ENCODE measurements around the gene PCGF5.
A peak's percentile ranks its signal among the peaks of the same experiment; 100 is the strongest.
"Not testable (repeated sequence)": the region's sequence is repeated elsewhere in the genome, so short reads cannot be mapped to it uniquely, and the experiment has no call there.

The PCGF5 gene

DNA sequence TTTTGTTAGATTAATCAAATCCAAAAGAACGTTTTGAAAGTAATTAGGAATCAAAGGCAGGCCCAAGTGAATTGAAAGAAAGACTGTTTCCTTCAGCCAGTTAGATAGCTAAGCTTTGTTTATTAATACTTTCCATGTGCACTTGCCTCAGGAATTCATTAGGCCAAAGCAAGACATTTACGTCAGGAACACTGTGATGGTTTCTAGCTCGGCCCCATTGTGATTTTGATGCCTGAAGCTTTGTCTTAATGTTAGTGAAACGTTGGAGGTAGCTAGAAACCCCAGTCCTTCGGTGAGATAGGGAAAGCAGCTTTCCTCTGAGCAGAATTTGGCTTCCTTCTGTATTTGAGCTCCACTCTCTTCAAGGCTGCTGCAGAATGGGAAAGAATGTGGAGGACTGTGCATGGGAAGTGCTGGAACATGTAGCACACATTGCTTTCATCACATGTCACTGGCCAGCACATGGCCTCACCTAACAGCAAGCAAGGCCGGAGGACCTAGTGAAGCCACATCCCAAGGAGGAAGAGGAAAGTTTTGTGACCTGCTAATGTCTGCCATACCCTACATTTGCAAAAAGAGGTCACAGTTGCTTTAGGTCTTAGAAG, 64.1 kb downstream of the PCGF5 start:
- DNase-seq (ENCODE audit: low read depth in 4 of 4, low spot score in 1 of 4) = no peak

DNA sequence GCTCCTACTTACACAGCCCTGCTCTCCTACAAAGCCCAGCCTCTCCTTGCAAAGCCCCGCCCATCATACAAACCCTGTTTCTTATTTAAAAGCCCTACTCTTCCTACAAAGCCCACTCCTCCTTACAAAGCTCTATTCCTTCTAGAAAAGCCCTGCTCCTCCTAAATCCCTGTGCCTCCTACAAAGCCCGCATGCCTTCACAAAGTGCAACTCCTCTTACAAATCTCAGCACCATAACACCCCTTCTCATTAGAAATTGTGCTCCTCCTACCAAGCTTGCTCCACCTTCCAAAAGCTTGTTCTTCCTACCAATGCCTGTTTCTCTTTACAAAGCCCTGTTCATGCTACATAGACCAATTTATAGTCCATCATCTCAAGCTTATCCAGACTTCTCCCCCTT, 66.1 kb downstream of the PCGF5 start:
- DNase-seq (ENCODE audit: low read depth in 4 of 4, low spot score in 1 of 4) = no peak

DNA sequence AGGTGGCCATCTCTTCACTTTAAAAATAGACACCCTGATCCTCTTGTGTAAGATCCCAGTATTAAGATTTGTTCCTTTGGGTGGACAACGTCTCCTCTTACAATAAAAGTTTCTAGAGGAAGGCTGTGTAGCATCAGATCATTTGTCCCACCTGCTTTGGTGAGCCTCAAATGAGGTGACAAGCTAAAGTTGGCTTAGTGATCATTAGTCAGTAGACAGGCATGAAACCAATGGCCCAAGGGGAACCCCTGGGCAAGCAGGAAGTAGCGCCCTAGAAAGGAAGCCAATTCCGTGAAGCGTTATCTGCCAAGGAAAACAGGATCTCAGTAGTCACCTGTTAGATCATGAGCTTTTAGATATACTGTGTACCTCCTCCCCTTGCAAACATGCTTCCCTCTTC, 66.8 kb downstream of the PCGF5 start:
- DNase-seq (ENCODE audit: low read depth in 4 of 4, low spot score in 1 of 4) = no peak

DNA sequence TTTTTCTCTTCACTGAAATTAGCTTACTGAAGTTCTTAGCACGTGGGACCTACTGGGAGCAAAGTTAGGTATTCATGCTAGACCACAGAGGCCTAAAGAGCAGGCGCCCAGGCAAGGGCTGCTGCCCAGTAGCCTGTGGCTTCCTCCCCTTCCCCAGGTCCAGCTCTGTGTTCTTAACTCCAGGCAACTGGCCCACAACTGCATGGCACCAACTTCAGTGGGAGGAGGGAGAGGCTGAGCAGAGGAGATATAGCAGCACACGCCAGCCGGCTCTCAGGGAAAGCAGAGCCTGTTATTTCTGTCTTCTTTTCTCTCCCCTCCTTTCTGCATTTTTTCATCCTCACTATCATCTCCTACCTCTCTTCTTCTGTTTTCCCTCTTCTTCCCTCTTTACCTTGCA, 67.4 kb downstream of the PCGF5 start:
- no peak for DNase-seq (ENCODE audit: low read depth in 4 of 4, low spot score in 1 of 4)

DNA sequence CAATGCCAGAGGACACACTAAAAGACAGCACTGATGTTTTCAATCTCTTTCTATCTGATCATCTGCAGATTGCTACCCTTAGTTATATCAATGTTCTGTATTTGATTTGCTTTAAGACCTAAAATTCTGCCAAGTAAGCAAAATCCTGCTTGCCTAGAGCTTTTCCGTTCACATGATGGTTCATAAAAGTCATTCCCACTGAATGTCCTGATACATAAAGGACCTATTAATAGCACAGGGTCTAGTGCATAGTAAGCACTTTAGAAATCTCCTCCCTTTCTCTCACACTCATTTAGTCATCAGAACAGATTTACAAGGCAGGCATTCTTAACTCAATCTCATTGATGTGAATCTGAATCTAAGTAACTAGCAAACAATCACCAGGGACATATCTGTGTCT, 68.8 kb downstream of the PCGF5 start:
- no peak for DNase-seq (ENCODE audit: low read depth in 4 of 4, low spot score in 1 of 4)

DNA sequence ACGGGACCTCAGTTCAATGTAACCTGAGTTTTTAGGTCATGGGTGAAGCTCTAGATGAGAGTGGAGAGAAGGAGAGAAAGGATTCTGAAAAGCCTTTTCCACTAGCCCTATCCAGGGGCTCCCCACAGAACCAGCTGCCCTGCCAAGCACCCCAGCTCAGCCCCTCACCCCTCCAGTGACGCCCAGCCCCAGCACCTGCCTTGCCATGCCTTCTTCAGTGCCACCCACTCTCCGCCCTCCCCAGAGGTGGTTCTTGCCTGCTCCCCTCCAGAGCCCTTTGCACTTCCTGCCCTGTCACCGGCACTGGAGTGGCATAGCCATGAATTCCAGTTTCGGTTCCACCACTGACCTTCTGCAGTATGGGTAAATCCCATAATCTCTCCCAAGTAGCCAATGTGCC, 70.1 kb downstream of the PCGF5 start:
- DNase-seq (ENCODE audit: low read depth in 4 of 4, low spot score in 1 of 4) = no peak

DNA sequence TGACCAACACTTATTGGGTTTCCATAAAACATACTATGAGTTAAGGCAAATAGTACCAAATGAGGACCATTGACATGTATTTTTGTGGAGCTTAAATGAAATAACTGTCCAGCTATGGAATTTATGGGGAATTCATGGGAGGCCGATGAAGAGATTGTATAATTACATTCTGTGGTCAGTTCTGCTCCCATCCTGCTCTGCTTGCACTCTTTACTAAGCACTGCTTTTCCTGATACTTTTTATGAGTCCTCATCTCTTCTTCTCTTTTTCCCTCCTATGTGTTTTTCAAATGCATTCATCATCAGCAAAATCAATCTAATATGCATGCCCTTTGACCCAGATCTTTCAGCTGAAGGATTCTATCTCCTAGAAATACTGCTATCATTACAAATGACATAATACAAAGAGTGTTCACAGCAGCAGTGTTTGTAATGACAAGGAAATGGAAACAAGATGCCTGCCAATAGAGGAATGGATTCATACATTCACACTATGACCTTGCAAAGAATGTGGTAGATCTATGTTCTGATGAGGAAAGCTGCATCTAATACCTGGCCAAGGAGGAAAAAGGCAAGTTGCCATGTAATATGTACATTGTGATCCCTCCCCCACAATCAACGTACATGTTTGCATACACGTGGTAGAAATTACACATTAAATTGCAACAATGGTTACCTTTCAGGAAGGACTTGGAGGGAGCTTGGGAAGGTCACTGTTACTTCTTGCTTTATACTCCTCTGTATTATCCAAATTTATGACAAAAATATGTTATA, 73.9 kb downstream of the PCGF5 start:
- no peak for DNase-seq (ENCODE audit: low read depth in 4 of 4, low spot score in 1 of 4)

DNA sequence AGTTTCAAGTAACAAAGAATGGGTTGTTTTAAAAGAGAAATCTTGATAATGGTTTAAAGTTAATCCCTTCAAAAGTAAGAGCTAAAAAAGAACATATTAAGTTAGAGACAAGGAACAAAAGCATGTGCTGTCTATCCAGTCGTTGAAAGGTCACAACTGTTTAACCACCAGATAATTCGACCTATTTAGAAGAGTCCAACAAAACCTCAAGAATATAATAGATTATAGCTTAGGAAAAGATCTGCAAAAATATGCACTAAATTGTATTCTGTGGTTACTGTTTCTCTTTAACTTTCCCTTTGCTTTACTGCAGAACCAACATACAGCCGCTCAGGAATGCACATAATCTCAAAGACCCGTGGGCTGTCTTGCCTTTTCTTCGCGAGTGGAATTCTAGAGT, 74.9 kb downstream of the PCGF5 start:
- no peak for DNase-seq (ENCODE audit: low read depth in 4 of 4, low spot score in 1 of 4)

DNA sequence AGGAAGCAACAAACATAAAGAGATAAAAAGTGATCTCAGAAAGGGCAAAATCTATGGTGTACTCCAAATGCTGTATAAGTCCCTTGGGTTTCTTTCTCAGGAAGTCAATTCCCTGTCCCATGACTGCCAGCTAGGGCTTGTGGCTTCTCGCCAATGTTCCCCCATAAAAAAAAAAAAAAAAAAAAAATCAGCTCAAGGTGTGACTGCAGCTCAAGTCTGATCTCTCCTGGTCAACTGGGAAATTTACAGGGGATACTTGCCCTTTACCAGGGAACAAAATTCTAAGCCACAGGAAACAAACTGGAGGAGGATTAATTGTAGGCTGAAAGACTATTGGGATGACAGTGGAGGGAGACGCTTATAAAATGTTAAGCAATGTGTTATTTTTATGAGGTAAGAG, 76.0 kb downstream of the PCGF5 start:
- no peak for DNase-seq (ENCODE audit: low read depth in 4 of 4, low spot score in 1 of 4)

DNA sequence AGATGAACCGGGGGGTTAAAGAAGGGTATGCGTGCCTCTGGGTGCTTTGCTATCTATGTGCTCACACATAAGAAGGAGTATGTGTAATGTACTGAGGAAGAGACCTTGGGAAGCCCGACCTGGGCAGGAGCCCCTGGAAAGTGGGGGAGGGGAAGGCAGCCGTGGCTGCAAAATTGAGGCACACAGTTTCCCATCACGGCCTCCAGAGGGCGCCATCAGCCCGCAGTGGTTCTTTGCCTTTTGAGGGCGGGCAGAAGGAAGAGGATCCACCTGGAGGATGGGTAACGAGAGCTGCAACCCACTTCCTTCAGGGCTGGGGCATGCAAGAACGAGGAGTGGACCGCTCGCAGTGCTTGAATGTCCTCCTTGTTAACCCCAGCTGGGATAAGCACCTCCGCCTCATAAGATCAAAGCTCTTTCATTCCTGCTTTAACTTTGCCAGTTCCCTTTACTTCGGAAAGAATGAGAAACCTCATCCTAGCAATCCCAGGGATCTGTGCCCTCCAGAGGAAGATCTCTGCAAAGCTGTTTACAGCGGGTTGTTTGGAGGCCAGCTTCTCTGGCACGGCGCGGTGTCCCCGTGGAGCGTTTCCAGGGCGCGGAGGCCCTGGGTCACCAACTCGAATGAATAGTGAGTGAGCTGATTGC, 77.9 kb downstream of the PCGF5 start:
- peak; percentile 61 to 68 (median 65) for DNase-seq (ENCODE audit: low read depth in 4 of 4, low spot score in 1 of 4)

DNA sequence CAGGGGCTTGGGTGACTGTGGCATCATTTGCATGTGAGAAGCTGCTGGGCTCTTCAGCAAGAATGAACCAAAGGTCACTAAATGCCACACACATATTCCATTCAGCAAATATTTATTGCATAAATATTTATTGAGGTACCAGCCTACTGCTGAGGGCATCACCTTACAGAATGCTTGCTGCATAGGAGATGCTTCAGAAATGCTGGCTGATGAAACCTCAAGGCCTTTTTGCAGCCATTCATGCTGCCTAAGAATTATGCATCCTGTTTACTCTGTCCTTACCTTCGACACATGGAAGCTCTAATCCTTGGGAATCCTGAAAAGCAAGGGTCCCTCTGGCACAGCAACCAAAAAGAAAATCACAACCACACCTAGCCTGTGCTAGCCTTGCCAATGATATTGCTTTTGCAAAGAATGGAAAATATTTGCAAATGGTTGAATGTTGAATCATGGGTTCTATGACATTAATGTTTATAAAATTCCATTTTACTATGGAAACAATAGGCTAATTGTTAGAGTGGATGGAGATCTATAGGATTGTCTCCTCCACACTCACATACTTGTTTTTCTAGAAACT, 79.6 kb downstream of the PCGF5 start:
- no peak for DNase-seq (ENCODE audit: low read depth in 4 of 4, low spot score in 1 of 4)

DNA sequence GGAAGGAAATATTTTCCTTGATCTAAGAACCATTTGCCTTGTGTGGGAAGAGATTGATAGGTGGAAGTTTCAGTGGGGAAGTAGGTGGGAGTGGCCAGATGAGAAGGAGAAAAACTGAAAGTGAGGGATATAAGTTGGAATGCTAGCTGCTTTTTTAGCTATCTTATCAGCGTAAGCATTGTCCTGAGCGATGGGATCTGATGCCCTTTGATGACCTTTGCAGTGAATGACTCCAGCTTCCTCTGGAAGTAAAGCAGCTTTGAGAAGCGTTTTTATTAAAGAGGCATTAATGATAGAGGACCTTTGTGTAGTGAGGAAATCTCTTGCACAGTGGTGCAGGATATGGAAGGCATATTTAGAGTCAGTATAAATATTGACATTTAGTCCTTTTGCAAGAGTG, 82.5 kb downstream of the PCGF5 start:
- DNase-seq (ENCODE audit: low read depth in 4 of 4, low spot score in 1 of 4) = not testable (repeated sequence)

DNA sequence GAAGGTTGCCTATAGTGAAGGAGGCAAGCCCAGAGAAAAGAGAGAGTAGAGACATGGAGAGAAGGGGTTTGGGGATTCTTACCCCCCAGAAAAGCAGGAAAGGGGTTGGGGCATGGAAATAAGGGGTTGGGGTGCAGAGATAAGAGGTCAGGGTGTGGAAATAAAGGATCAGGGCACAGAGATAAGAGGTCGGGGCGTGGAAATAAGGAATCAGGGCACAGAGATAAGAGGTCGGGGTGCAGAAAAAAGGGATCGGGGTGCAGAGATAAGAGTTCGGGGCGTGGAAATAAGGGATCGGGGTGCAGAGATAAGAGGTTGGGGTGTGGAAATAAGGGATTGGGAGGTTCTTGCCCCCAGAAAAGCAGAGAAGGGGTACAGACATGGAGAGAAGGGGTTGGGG, 85.5 kb downstream of the PCGF5 start:
- not testable (repeated sequence) for DNase-seq (ENCODE audit: low read depth in 4 of 4, low spot score in 1 of 4)

DNA sequence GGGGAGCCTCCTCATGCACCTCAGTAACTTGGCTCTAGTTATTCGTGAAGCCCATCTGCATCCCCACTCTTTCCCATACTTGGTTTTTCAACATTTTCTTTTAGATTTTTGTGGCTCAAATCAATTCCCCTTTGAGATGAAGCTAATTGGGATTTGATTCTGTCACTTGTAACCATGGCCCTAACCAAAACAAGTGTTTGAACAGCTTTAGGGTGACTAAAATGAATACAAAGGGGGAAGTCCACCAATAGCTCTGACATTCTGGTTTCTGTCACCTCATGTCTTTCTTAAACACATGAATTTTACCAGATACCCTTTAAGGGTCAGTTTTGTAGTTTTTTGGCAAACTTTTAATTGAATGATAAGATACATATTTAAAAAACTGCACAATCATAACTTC, 87.0 kb downstream of the PCGF5 start:
- DNase-seq (ENCODE audit: low read depth in 4 of 4, low spot score in 1 of 4) = no peak

DNA sequence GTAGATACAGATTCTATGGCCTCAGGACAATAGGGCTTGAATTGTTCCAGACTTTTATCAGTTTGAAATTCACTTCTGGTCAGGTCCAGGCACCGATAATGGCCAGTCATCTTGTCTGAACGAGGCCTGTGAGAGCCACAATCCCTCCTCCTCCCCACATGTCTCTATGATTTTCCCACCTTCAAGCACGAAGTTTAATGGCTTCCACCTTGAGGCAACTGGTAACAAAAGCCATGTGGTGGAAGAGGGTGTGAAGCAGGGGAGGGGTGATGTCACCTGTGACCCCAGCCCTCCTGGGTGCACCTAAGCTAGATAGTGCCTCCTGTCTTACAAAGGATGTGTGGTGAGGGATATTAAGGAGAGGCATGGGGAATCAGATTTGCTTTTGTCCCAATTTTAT, 89.2 kb downstream of the PCGF5 start:
- no peak for DNase-seq (ENCODE audit: low read depth in 4 of 4, low spot score in 1 of 4)

DNA sequence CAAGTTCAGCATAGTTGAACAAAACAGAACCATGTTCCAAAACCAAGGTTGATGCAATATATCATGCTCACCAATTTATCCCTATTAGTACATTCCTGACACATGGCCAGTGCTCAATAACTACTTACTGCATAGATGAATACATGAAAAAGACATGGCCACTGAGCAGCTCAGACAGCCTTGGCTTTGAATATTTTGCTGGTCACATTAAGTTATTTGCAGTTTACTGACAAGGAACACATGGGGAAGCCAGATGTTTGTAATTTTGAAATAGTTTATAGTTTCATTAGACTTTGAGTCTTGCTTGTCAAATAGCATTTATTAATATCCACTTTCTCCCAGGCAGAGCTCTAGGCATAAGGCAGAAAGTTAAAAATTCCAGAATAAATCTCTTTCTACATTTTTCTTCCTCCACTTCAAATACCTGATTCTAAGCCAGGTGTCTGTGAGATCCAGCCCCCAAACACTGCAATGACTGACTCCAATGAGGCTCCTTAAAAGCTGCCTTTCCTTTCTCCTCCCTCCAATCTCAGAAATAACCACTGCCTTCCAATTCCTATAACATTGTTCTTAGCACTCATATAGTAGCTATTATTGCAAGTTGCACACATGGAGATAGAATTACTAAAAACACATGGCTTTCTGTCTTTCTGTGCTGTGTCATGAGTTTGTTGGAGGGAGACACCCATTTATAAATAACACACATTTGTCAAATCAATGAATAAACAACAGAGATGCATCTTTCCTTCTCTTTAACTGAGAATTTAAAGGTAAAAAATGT, 91.3 kb downstream of the PCGF5 start:
- no peak for DNase-seq (ENCODE audit: low read depth in 4 of 4, low spot score in 1 of 4)

DNA sequence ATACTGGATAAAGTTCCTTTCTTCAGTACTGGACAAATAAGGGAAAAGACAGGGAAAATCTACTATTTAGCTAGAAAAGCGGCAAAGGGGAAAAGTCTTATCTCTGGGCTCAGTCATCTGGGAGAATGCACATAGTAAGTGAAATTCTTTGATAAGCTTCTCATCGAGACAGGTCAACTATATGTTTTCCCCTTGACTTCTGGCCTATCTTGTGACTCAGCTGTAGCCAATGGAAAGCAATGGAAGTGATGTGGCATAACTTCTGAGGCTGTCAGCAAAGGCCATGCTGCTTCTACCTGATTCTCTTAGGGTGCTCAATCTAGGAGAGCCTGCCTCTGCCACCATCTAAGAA, 91.9 kb downstream of the PCGF5 start:
- no peak for DNase-seq (ENCODE audit: low read depth in 4 of 4, low spot score in 1 of 4)

DNA sequence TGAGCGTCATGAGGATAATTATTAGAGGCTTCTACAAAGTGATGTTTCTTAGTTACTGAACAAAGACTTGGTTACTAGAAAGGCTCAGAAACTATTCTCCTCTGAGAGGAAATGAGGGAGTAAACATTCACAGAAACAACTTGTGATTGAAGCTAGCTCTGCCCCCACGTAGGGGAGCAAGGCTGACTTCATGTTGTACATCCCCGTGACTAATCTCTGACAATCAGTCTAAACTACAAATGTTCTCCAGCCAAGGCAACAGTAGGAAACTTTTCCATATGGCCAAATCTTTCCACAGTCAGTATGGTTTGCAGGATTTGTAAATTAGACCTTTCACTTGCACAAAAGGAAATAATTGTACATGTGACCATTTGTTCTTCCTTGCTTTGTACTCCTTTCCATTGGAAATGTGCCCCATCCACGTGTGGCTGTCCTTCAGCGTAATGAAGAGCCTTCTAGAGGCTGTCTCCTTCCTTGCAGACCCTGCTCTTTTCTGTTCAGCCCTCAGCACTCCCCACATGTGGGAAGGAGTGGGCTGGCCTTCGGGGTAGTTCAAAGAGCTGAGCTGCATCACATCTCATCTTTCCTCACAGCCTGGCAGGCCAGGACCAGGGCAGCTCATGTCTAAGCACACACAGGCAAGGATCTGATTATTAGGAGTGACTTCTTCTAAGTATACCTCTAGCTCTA, 93.5 kb downstream of the PCGF5 start:
- no peak for DNase-seq (ENCODE audit: low read depth in 4 of 4, low spot score in 1 of 4)

DNA sequence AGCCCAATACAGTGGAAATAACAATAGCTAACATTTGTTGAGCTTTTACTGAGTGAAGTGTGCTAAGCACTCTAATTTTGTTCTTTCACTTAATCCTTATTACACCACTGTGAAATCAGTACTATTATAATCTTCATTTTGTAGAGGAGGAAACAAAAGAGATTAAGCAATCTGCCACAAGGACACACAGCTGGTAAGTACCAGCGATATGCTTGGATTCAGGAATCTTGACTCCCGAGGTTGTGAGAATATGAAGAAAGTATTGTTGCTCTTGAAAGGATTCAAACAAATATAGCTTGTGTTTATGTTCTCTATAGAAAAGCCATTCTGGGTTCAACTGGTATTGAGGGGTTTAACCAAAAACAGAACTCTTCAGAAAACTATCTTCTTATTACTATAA, 96.0 kb downstream of the PCGF5 start:
- DNase-seq (ENCODE audit: low read depth in 4 of 4, low spot score in 1 of 4) = no peak

DNA sequence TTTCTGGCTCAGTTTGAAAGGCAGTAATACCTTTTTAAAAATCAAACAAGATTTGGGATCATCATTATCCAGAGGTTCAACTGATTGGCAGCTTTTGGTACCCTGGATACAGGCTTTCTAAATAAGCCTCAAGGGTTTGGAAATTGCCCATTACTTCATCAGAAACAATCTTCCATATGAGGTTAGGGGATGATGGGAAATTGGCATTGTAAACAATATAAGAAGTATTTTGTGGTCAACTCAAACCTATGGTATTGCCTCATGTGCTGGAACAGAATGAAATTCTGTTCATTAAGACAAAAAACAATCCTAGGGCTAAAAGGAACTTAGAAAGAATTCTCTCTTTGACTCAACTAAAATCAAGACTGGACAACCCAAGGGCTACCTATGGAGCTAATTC, 97.1 kb downstream of the PCGF5 start:
- DNase-seq (ENCODE audit: low read depth in 4 of 4, low spot score in 1 of 4) = no peak

DNA sequence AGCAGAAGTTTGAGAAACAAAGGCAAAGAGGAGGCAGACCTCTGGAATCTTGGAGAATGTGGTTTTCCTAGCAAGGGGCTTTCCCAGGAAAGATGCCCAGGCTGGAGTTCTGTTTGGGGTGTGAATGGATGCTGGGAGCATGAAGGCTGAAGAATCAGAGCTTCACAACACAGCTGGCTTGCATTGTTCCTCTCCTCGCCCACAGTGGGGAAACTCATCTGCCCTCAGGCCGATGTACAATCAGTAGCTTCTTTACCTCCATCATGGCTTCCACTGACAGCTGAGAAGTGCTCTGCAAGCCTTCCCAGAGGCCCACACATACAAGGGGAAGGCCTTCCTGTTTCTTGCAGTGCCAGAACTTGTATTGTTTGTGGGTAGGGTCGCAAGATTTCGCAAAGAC, 98.9 kb downstream of the PCGF5 start:
- DNase-seq (ENCODE audit: low read depth in 4 of 4, low spot score in 1 of 4) = no peak

Data from stimulated activated CD4-positive, alpha-beta T cell treated with anti-CD3 and anti-CD28 coated beads, Interleukin-1b, Interleukin-23, amount 100 ng/mL, for 24 hours (primary cell).